ENCODE results near the gene LONP2.

The LONP2 gene

DNA sequence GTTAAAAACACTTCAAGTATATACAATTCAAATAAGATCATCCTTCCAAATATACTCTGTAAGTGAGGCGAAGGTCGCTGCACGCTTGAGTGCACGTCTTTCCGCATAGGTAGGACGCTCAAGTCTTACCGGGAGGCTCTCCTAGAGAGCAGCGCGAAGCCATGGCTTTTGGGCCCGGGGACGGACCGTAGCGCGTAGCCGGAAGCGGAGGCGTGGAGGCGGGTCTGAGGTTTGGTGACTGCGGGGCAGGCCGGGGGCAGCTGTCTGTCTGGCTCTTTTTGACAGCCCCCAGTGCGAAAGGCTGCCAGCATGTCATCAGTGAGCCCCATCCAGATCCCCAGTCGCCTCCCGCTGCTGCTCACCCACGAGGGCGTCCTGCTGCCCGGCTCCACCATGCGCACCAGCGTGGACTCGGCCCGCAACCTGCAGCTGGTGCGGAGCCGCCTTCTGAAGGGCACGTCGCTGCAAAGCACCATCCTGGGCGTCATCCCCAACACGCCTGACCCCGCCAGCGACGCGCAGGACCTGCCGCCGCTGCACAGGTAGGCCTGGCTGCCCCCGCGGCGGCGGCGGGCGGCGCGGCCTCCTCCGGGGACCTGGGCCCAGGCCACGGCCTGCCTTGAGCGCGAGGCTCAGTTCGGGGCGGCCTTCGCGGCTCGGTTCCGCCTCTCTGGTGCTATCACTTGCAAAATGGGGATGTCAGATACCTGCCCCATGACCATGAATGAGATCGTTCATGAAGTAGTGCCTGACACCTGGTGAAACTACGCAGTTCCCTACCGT lies at the start of gene LONP2:
TSS of gene LONP2 (plus strand) at position 221 of the 783 bp plus-strand sequence. CDS start at position 310, 89 bp downstream.
- peak; percentile 87 to 98 for DNase-seq

DNA sequence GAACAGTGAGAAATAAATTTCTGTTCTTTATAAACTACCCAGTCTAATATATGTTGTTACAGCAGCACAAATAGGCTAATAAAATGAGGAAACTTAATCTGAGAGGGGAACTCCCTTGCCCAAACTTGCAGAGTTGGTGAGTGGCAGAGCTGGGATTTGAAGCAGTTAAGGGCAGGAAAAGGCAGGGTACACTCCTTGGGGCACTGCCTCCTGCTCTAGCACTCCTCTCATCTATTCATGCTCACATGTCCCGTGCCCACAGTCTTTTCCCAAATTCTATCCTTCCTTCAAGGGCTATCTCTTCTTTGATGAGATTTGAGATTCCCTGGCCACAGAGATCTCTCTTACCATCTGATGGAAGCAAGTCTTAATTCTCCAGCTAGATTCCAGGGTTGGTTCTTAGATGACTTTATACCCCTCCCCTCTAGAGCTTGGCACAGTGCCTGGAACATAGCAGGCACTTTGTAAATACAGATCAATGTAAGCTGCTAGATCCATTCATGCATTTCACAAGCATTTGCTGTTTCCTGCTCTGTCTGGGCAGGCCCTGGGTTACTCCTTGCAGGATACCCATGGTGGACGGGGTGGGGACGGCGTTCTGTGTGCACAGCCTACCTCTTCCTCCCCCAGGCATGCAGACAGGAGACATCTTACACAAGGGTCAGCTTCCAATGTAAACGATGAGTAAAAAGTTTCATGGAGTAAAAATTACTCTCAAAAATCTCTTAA lies 49.1 kb upstream of the LONP2 start:
- peak; percentile 6 to 22 for DNase-seq

DNA sequence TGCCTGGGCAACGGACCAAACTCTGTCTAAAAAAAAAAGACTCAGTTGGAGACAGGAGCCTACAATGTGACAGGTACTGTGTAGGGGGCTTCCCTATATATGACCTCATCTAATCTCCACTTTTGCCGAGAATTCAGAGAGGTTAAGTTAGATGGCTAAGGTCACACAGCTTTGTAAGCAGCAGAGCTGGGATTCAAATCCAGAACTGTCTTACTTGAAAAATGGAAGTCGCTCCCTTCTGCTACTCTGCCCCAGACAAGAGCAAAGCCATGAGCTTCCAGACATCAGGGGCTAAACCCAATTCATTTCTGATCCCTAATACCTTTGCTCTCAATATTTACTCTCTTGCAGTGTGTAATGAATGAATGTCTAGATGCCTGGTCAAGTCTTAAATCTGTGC lies 46.8 kb upstream of the LONP2 start:
- DNase-seq, result no peak

GRCh38 chr16:48201515-48202201 lies 42.4 kb upstream of the LONP2 start:
- peak; percentile 11 to 17 for DNase-seq

GRCh38 chr16:48203974-48204824 lies 39.9 kb upstream of the LONP2 start:
- DNase-seq, result no peak

- DNase-seq, result no peak
Observed at GRCh38 chr16:48204825-48205151, 39.3 kb upstream of the LONP2 start.

GRCh38 chr16:48206594-48207242 lies 37.4 kb upstream of the LONP2 start:
- DNase-seq, result no peak

DNA sequence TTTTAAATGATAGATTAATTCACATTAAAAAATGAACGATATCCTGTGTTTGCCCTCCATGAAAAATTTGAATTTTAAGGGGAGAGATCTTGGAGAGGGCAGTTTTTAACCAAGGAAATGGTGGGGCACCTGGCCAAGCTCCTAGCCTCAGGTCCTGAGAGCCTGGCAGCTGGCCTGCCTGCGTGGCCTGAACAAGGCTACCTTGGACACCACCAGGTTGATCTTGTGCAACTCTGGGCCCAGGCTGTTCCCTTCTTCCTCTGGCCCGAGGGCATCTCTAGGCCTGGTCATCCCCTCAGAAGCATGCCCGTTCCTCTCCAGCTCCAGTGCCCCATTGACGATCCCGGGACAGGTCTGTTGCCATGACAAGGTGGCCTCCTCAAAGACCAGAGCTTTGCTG lies 33.4 kb upstream of the LONP2 start:
- no peak for DNase-seq

DNA sequence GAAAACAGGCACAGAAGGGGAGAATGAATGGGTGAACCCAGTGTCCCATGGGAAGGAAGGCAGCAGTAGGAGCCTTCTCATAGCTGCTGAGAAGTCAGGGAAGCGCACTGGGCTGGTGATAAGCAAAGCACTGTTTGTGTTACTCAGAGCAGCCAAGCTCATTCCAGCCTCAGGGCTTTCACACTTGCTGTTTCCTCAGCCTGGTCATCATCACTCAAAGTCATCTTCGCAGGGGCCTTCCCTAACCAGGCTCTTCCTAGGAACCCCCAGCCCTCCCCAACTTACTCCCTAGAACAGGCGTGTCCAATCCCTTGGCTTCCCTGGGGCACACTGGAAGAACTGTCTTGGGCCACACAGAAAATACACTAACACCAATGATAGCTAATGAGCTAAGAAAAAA lies 32.1 kb upstream of the LONP2 start:
- no peak for DNase-seq

DNA sequence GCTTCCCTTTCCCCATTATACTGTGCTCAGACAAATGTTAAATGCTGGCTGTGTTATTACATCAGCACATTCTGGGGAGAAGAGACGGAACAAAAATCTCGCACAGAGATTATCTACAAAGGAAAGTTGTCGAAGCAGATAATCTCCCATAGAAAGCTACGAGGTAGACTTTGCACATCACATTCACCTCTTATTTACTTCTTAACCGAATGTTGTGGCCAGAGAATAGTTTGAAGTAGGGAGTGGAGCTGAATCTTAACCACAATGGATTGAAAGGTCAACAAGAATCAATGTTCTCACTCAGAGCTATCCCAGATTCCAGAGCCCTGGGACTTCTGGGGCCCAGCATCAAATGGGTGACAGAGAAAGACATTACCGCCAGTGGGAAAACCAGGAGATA lies 28.4 kb upstream of the LONP2 start:
- no peak for DNase-seq

DNA sequence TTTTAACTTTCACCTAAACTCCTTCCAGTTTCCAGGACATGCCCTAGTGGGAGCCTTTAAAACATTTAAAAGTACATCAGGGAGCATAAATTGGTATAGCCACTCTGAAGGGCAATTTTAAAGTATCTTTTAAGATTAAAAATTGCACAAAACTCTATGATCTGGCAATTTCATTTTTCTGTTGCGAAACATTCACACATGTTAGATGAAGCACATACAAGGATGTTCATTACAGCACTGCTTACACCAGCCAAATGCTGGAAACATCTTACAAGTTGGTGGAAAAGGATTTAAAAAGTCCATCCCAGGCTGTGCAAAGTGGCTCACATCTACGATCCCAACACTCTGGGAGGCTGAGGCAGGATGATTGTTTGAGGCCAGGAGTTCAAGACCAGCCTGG lies 26.4 kb upstream of the LONP2 start:
- no peak for DNase-seq

GRCh38 chr16:48218473-48218872 lies 25.6 kb upstream of the LONP2 start:
- no peak for DNase-seq

DNA sequence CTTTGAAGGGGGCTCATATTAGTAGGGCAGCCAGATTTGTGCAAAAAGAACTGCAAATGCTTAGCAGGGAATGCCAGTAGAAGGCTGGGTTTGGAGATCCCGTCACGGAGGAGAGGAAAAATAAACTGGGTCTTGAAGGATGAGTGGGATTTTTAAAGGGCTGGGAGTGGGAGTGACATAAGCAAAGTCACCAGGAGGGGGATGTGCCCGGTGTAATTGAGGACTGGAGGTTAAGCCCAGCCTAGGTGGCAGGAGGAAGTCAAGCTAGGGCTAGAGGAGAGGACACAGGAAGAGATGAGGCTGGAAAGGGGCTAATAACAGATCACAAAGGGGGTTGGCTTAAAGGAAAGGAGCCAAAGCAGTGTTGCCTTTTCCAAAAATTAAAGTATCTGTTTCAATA lies 23.2 kb upstream of the LONP2 start:
- DNase-seq, result no peak

DNA sequence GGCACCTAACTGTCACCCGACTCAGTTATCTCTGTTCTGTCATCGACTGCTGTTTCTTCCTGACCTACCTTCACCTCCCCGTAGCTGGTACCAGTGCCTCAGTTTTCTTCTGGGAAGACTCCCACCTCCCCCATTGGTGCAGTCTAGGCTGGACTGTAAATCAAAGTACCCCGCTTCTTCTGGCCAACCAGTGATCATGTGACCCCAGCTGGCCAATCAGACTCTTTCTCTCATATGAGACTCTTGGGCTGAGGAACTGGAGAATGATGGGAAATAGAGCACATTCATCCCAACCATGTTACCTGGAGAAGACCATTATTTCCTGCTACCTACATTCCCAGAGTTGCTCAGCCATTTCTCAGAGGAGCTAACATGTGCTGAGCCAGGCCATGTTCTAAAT lies 20.6 kb upstream of the LONP2 start:
- no peak for DNase-seq

DNA sequence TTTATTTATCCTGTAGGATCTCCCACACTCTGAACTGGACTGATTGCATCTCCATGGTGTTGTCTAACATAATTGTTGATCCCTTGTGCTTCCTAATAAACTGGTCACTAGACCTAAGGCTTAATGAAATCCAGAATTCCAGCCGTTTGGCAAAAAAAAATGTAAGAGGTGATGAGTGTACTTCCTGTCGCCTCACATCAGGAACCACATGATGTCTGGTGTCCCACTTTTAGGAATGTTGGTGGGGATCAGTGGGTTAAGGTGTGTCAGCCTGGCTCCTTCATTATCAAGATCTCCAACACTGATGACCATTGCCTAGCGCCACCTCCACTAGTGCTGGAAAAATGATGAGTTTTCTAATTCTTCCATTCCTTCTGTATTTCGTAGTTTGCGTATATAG lies 18.6 kb upstream of the LONP2 start:
- no peak for DNase-seq

GRCh38 chr16:48231727-48232492 lies 12.2 kb upstream of the LONP2 start:
- peak; percentile 37 to 49 for DNase-seq

DNA sequence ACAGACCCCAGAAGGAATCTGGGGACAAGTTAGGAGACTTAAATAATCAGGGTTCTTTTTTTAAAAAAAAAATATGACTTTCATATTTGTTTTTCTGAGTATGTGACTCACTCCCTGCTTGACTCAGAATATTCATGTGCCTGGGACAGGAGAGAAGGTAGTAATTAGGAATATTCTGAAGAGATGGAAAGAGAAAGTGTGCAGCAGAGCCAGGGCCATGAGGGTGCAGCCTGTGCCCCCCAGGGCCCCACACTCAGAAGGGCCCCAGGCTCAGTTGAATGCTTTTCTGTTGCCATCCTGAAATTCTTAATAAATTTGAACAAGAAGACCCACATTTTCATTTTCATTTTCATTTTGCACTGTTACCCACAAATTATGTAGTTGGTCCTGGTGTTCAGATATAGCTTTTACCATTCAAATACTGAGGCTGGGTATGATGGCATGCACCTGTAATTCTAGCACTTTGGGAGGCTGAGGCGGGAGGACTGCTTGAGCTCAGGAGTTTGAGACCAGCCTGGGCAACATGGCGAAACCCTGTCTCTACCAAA lies 11.5 kb upstream of the LONP2 start:
- DNase-seq, result no peak

DNA sequence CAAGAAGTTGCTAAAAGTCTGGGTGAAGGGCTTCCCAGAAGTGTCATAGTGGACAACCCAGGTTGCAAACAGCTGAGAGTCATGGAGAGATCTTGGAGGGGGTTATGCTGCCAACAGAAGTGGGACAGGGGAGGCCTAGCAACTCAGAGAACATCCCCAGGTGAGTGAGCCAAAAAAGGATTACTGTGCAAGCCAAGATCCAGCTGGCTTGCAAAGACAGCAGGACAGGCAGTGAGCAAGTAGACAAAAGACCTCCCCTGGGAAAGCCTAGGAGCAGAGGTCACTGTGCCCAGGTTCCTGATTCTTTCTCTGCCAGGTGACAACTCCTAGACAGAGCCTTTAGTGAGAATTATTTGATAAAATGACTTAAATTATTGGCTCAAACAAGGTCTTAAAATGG lies 9.5 kb upstream of the LONP2 start:
- no peak for DNase-seq

- no peak for DNase-seq
Observed at GRCh38 chr16:48235058-48235555, 9.0 kb upstream of the LONP2 start.

GRCh38 chr16:48235556-48236136 lies 8.5 kb upstream of the LONP2 start:
- DNase-seq, result no peak

- DNase-seq, result no peak
Observed at GRCh38 chr16:48236286-48236685, 7.8 kb upstream of the LONP2 start.

Measured in inflammatory macrophage treated with lipopolysaccharide for 1 hour (primary cell).